ENCODE results near the gene GPR135.

GRCh38 chr14:59481407-59481806, 16.2 kb upstream of the GPR135 start:
- TF ChIP-seq CTCF (conservative IDR thresholded peaks at IDR 0.05; ENCODE audit: low read depth, low read length) (no peak), EZH2 (IDR thresholded peaks at IDR 0.05; ENCODE audit: borderline replicate concordance, low read depth, low read length, poor library complexity, severe bottlenecking) (no peak)

All from A673 (cell line).